Endothelial cell (in vitro differentiated cells): ENCODE results near the gene ITPKB. TPM values are rescaled to one million over a fixed set of nuclear protein-coding genes. Genes with fewer than 3 reads are reported as not detected.

Experiments used
- DNase-seq: peaks from one replicate; pipeline ENCODE4 v3.0.0; 2021; ENCODE audit warnings: low spot score
- H3K27ac Mint-ChIP-seq: one replicate; pipeline ENCODE4 v1.8.0; 2021; ENCODE audit warnings: mixed read lengths, inconsistent platforms; ENCODE audit not compliant: unreplicated experiment
- H3K27me3 Mint-ChIP-seq: one replicate; pipeline ENCODE4 v1.8.0; 2021; ENCODE audit warnings: mild to moderate bottlenecking, moderate library complexity, mixed read lengths, inconsistent platforms; ENCODE audit not compliant: unreplicated experiment
- H3K36me3 Mint-ChIP-seq: one replicate; pipeline ENCODE4 v1.8.0; 2021; ENCODE audit warnings: mild to moderate bottlenecking, low read depth, mixed read lengths, inconsistent platforms; ENCODE audit not compliant: unreplicated experiment
- H3K4me1 Mint-ChIP-seq: one replicate; pipeline ENCODE4 v1.8.0; 2021; ENCODE audit warnings: mild to moderate bottlenecking, mixed read lengths, inconsistent platforms; ENCODE audit not compliant: unreplicated experiment
- H3K4me3 Mint-ChIP-seq: one replicate; pipeline ENCODE4 v1.8.0; 2021; ENCODE audit warnings: mild to moderate bottlenecking, mixed read lengths, inconsistent platforms; ENCODE audit not compliant: unreplicated experiment
- H3K9me3 Mint-ChIP-seq: one replicate; pipeline ENCODE4 v1.8.0; 2021; ENCODE audit warnings: mixed read lengths, inconsistent platforms; ENCODE audit not compliant: unreplicated experiment
- total RNA-seq: library from RNA; stranded (reverse); fragmentation: NEBNext Ultra II Directional; extraction: Animal tissue kit (Norgen Biotek cat#: 25700); gene quantifications from one replicate; pipeline ENCODE4 v1.2.1, GENCODE V29; 2021; ENCODE audit not compliant: unreplicated experiment
- TF ChIP-seq, protein P1 (sequence below): fragments of 200-600 bp; sonication (generic); IDR thresholded peaks from one replicate; pipeline ENCODE4 v1.5.0; 2021; ENCODE audit warnings: antibody characterized with exemption; ENCODE audit not compliant: unreplicated experiment

ITPKB gene
- total RNA-seq, 1 donor from 2014 or later: 144 TPM

DNA sequence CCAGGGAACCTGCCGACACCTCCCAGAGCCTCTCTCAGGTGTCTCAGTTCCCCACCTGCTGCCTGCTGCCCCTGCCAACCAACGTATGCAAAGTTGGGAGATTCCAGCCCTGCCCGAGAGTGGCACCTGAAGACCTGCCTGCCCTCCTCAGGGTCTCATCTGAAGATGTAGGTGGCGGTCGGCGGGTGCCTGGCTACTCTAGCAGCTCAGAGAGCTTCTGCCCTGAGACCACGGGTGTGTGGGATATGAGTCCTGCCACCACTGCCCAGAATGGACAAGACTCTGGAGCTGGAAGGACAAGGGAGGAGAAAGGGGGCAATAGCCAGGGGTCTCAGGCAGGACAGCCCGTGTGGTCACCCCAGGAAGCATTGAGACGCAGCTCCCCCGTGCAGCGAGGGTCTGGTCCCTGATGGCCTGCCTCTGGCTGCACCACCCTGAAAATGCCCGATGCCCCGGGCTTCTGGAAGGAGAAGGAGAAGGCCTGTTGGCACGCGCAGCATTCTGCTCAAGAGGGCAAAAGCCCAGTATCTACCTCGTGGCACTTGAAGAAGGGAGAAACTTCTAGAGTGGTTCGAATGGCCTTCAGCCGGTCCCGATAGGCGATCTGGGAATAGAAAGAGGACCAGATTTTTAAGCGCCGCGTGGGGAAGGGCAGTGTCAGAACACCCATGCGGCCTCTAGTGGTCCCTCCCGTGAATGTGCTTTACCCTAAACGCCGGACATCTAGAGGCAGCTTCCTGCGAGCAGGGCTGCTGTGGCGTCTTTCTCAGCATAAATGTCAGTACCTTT, 101.7 kb downstream of the ITPKB start:
- H3K4me1 Mint-ChIP-seq: peaks cover 38% of the 10 kb centered on the region
- H3K27me3 Mint-ChIP-seq: peaks cover 17% of the 10 kb centered on the region
- no peaks in the 10 kb centered on the region for H3K9me3 Mint-ChIP-seq
- no peak for DNase-seq
- H3K36me3 Mint-ChIP-seq: peaks cover 50% of the 10 kb centered on the region
- H3K27ac Mint-ChIP-seq: no peak overlapping the region
- TF ChIP-seq, protein P1, sequence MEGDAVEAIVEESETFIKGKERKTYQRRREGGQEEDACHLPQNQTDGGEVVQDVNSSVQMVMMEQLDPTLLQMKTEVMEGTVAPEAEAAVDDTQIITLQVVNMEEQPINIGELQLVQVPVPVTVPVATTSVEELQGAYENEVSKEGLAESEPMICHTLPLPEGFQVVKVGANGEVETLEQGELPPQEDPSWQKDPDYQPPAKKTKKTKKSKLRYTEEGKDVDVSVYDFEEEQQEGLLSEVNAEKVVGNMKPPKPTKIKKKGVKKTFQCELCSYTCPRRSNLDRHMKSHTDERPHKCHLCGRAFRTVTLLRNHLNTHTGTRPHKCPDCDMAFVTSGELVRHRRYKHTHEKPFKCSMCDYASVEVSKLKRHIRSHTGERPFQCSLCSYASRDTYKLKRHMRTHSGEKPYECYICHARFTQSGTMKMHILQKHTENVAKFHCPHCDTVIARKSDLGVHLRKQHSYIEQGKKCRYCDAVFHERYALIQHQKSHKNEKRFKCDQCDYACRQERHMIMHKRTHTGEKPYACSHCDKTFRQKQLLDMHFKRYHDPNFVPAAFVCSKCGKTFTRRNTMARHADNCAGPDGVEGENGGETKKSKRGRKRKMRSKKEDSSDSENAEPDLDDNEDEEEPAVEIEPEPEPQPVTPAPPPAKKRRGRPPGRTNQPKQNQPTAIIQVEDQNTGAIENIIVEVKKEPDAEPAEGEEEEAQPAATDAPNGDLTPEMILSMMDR: no peak
- H3K4me3 Mint-ChIP-seq: peak overlapping the region; percentile 53

DNA sequence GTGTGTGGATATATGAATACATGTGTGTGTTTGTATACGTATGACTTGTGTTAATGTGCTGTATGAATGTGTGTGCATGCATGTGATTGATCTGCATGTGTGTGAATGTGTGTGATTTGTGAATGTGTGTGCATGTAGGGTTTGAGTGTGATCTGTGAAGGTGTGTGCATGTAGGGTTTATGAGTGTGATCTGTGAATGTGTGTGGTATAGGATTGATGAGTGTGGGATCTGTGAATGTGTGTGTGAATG, 102.3 kb downstream of the ITPKB start:
- H3K9me3 Mint-ChIP-seq: no peaks in the 10 kb centered on the region
- TF ChIP-seq, protein P1: no peak
- DNase-seq: no peak
- peak overlapping the region; percentile 53 for H3K4me3 Mint-ChIP-seq
- H3K27ac Mint-ChIP-seq: peak overlapping the region; percentile 24
- H3K27me3 Mint-ChIP-seq: peaks cover 19% of the 10 kb centered on the region
- H3K36me3 Mint-ChIP-seq: peaks cover 53% of the 10 kb centered on the region
- peaks cover 41% of the 10 kb centered on the region for H3K4me1 Mint-ChIP-seq

DNA sequence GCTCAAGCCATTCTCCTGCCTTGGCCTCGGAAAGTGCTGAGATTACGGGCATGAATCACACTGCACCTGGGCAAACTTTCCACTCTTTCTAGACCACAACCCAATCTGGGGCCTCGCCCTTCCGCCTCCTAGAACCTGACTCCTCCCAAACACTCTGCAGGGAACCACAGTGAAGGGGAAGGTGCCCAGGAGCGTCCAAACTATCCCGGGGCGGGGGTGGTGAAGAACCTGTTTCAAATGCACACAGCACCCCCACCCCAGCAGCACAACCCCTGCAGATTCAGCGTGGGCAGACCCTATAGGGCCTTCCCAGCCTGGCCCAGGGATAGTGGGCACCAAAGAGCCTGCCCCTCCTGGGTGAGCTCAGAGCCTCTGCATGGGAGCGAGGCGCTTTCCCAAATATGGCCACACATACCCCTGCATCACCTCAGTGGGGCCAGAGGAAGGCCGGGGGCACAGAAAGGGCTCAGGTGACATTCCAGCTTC, 103.6 kb downstream of the ITPKB start:
- no peaks in the 10 kb centered on the region for H3K9me3 Mint-ChIP-seq
- peak overlapping the region; percentile 71 for H3K4me3 Mint-ChIP-seq
- peaks cover 55% of the 10 kb centered on the region for H3K36me3 Mint-ChIP-seq
- TF ChIP-seq, protein P1: no peak
- H3K27ac Mint-ChIP-seq: peak overlapping the region; percentile 64
- H3K4me1 Mint-ChIP-seq: peaks cover 39% of the 10 kb centered on the region
- no peak for DNase-seq
- H3K27me3 Mint-ChIP-seq: peaks cover 22% of the 10 kb centered on the region

DNA sequence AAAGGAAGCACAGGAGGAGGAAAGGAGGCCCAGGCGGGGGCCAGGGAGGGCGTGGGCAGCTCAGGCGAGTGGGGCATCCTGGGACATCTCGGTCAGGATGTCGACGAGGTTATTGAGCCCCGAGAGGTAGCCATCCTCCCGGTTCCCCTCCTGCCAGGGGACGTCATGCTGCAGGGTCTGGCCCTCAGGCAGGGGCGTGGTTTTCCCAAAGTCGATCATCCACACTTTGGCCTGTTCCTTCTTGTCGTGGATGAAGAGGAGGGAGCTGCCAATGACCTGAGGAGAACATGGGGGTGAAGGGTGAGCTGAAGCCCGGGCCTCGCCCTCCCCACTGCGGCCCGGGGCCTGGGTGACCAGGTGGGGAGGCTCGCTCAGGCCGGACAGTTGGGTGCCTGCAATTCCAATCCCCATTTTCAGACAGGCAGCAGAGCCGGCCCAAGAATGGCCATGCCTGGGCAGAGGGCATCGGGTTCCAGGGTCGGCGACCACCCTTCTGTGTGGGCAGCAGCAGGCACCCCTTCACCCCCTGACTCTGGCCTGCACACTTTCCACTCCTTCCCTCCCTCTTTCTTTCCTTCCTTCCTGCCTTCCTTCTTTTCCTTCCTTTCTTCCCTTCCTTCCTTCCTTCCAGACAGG, 104.4 kb downstream of the ITPKB start:
- no peak for DNase-seq
- H3K4me1 Mint-ChIP-seq: peaks cover 36% of the 10 kb centered on the region
- H3K27me3 Mint-ChIP-seq: peaks cover 26% of the 10 kb centered on the region
- peak overlapping the region; percentile 64 for H3K27ac Mint-ChIP-seq
- peak overlapping the region; percentile 71 for H3K4me3 Mint-ChIP-seq
- TF ChIP-seq, protein P1: no peak
- H3K9me3 Mint-ChIP-seq: no peaks in the 10 kb centered on the region
- H3K36me3 Mint-ChIP-seq: peaks cover 60% of the 10 kb centered on the region

DNA sequence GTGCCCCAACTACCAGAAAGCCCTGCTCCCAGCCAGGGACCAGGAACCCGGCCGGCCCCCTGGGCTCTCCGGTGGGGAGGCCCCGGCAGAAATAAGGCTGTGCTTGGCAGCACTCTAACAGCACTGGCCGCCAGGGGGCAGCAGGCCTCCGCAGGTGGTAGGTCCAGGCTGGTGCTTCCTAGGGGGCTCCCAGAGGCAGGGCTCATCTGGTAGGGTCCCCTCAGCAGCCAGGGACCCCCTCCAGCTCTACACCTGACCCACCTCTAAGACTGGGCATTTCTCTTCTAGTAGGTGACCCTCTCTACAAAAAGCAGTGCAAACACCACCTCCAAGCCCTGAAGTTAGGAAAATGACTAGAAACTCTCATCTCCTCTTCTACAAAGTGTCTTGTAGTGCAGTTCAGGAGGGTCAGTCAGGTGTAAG, 104.9 kb downstream of the ITPKB start:
- TF ChIP-seq, protein P1: peak; percentile 97
- no peaks in the 10 kb centered on the region for H3K9me3 Mint-ChIP-seq
- peak overlapping the region; percentile 5 for H3K4me3 Mint-ChIP-seq
- peak; percentile 80 for DNase-seq
- H3K27me3 Mint-ChIP-seq: peaks cover 26% of the 10 kb centered on the region
- H3K27ac Mint-ChIP-seq: no peak overlapping the region
- H3K36me3 Mint-ChIP-seq: peaks cover 57% of the 10 kb centered on the region
- peaks cover 33% of the 10 kb centered on the region for H3K4me1 Mint-ChIP-seq
